Measurements from ENCODE around the gene ASCL5.
A peak's percentile ranks its signal among the peaks of the same experiment; 100 is the strongest.

Gene ASCL5

GRCh38 chr1:201116091-201116490, 10.9 kb downstream of the ASCL5 start:
- no peaks in the 10 kb centered on the region for H3K36me3 ChIP-seq (ENCODE audit: control insufficient read depth, insufficient read depth, low read length)
- H3K9me3 ChIP-seq (ENCODE audit: control insufficient read depth, low read length) = no peaks in the 10 kb centered on the region
- H3K4me1 ChIP-seq (ENCODE audit: control insufficient read depth, insufficient read depth, low read length, poor library complexity, severe bottlenecking) = peaks cover 3% of the 10 kb centered on the region
- H3K27ac ChIP-seq (ENCODE audit: low read depth, low read length, severe bottlenecking) = no peak overlapping the region
- H3K4me3 ChIP-seq (ENCODE audit: extremely low read depth, insufficient read depth, low read length, poor library complexity, severe bottlenecking) = no peak overlapping the region
- WGBS, 2 experiments (ENCODE audit: insufficient coverage in 2 of 2) = 92 to 100% methylated on average over 1 to 2 of the region's 2 CpGs

- no peak overlapping the region for H3K4me3 ChIP-seq (ENCODE audit: extremely low read depth, insufficient read depth, low read length, poor library complexity, severe bottlenecking)
- no peaks in the 10 kb centered on the region for H3K36me3 ChIP-seq (ENCODE audit: control insufficient read depth, insufficient read depth, low read length)
- peaks cover 3% of the 10 kb centered on the region for H3K4me1 ChIP-seq (ENCODE audit: control insufficient read depth, insufficient read depth, low read length, poor library complexity, severe bottlenecking)
- no peak overlapping the region for H3K27ac ChIP-seq (ENCODE audit: low read depth, low read length, severe bottlenecking)
- H3K9me3 ChIP-seq (ENCODE audit: control insufficient read depth, low read length) = no peaks in the 10 kb centered on the region
- 90 to 98% methylated on average over 20 to 24 of the region's 25 CpGs for WGBS, 2 experiments (ENCODE audit: insufficient coverage in 2 of 2)
These were observed 11.5 kb downstream of the ASCL5 start for GRCh38 chr1:201115390-201115937.

- H3K27ac ChIP-seq (ENCODE audit: low read depth, low read length, severe bottlenecking) = no peak overlapping the region
These were observed 12.5 kb downstream of the ASCL5 start for GRCh38 chr1:201114245-201115131.

GRCh38 chr1:201113451-201114244, 13.3 kb downstream of the ASCL5 start:
- Histone ChIP-seq H3K27ac (ENCODE audit: low read depth, low read length, severe bottlenecking) (no peak overlapping the region), H3K4me1 (ENCODE audit: control insufficient read depth, insufficient read depth, low read length, poor library complexity, severe bottlenecking) (peaks cover 3% of the 10 kb centered on the region), H3K36me3 (ENCODE audit: control insufficient read depth, insufficient read depth, low read length) (no peaks in the 10 kb centered on the region), H3K9me3 (ENCODE audit: control insufficient read depth, low read length) (no peaks in the 10 kb centered on the region), H3K4me3 (ENCODE audit: extremely low read depth, insufficient read depth, low read length, poor library complexity, severe bottlenecking) (peak overlapping the region; percentile 44)
- 40 to 47% methylated on average over 3 to 5 of the region's 17 CpGs for WGBS, 2 experiments (ENCODE audit: insufficient coverage in 2 of 2)

More at GRCh38 chr1:201114245-201115131, 12.5 kb downstream of the ASCL5 start:
- H3K9me3 ChIP-seq (ENCODE audit: control insufficient read depth, low read length) = no peaks in the 10 kb centered on the region
- peaks cover 3% of the 10 kb centered on the region for H3K4me1 ChIP-seq (ENCODE audit: control insufficient read depth, insufficient read depth, low read length, poor library complexity, severe bottlenecking)
- H3K4me3 ChIP-seq (ENCODE audit: extremely low read depth, insufficient read depth, low read length, poor library complexity, severe bottlenecking) = peak overlapping the region; percentile 44
- no peaks in the 10 kb centered on the region for H3K36me3 ChIP-seq (ENCODE audit: control insufficient read depth, insufficient read depth, low read length)
- WGBS, 2 experiments (ENCODE audit: insufficient coverage in 2 of 2) = 1 to 3% methylated on average over 49 to 80 of the region's 88 CpGs

GRCh38 chr1:201112926-201113325, 14.1 kb downstream of the ASCL5 start:
- no peaks in the 10 kb centered on the region for H3K36me3 ChIP-seq (ENCODE audit: control insufficient read depth, insufficient read depth, low read length)
- H3K27ac ChIP-seq (ENCODE audit: low read depth, low read length, severe bottlenecking) = no peak overlapping the region
- WGBS, 2 experiments (ENCODE audit: insufficient coverage in 2 of 2) = 60% methylated on average over 1 of the region's 3 CpGs; no CpG with 5 or more reads in 1 of the 2 experiments
- H3K4me1 ChIP-seq (ENCODE audit: control insufficient read depth, insufficient read depth, low read length, poor library complexity, severe bottlenecking) = peaks cover 3% of the 10 kb centered on the region
- no peak overlapping the region for H3K4me3 ChIP-seq (ENCODE audit: extremely low read depth, insufficient read depth, low read length, poor library complexity, severe bottlenecking)
- H3K9me3 ChIP-seq (ENCODE audit: control insufficient read depth, low read length) = no peaks in the 10 kb centered on the region

- Histone ChIP-seq H3K4me1 (ENCODE audit: control insufficient read depth, insufficient read depth, low read length, poor library complexity, severe bottlenecking) (peaks cover 3% of the 10 kb centered on the region), H3K36me3 (ENCODE audit: control insufficient read depth, insufficient read depth, low read length) (no peaks in the 10 kb centered on the region), H3K9me3 (ENCODE audit: control insufficient read depth, low read length) (no peaks in the 10 kb centered on the region), H3K4me3 (ENCODE audit: extremely low read depth, insufficient read depth, low read length, poor library complexity, severe bottlenecking) (no peak within 1 kb of the TSS), H3K27ac (ENCODE audit: low read depth, low read length, severe bottlenecking) (no peak within 1 kb of the TSS)
- WGBS, 2 experiments (ENCODE audit: insufficient coverage in 2 of 2) = 67 to 80% methylated on average over 1 to 3 of the region's 9 CpGs
These were observed 14.7 kb downstream of the ASCL5 start, which contains the start of gene CACNA1S for GRCh38 chr1:201112173-201112731. TSS of gene CACNA1S (minus strand) at chr1:201112426. CDS start at chr1:201112339, 87 bp downstream.

GRCh38 chr1:201111672-201112071, 15.3 kb downstream of the ASCL5 start:
- peaks cover 3% of the 10 kb centered on the region for H3K4me1 ChIP-seq (ENCODE audit: control insufficient read depth, insufficient read depth, low read length, poor library complexity, severe bottlenecking)
- WGBS, 2 experiments (ENCODE audit: insufficient coverage in 2 of 2) = 83% methylated on average over 2 of the region's 3 CpGs; no CpG with 5 or more reads in 1 of the 2 experiments
- H3K36me3 ChIP-seq (ENCODE audit: control insufficient read depth, insufficient read depth, low read length) = no peaks in the 10 kb centered on the region
- no peak overlapping the region for H3K4me3 ChIP-seq (ENCODE audit: extremely low read depth, insufficient read depth, low read length, poor library complexity, severe bottlenecking)
- no peaks in the 10 kb centered on the region for H3K9me3 ChIP-seq (ENCODE audit: control insufficient read depth, low read length)
- no peak overlapping the region for H3K27ac ChIP-seq (ENCODE audit: low read depth, low read length, severe bottlenecking)

GRCh38 chr1:201111156-201111555, 15.8 kb downstream of the ASCL5 start:
- H3K4me3 ChIP-seq (ENCODE audit: extremely low read depth, insufficient read depth, low read length, poor library complexity, severe bottlenecking) = no peak overlapping the region
- 83 to 100% methylated on average over 3 of the region's 7 CpGs for WGBS, 2 experiments (ENCODE audit: insufficient coverage in 2 of 2)
- no peaks in the 10 kb centered on the region for H3K36me3 ChIP-seq (ENCODE audit: control insufficient read depth, insufficient read depth, low read length)
- H3K9me3 ChIP-seq (ENCODE audit: control insufficient read depth, low read length) = no peaks in the 10 kb centered on the region
- H3K27ac ChIP-seq (ENCODE audit: low read depth, low read length, severe bottlenecking) = no peak overlapping the region
- peaks cover 3% of the 10 kb centered on the region for H3K4me1 ChIP-seq (ENCODE audit: control insufficient read depth, insufficient read depth, low read length, poor library complexity, severe bottlenecking)

GRCh38 chr1:201110616-201111015, 16.4 kb downstream of the ASCL5 start:
- H3K27ac ChIP-seq (ENCODE audit: low read depth, low read length, severe bottlenecking) = no peak overlapping the region
- H3K9me3 ChIP-seq (ENCODE audit: control insufficient read depth, low read length) = no peaks in the 10 kb centered on the region
- 40 to 58% methylated on average over 1 to 2 of the region's 5 CpGs for WGBS, 2 experiments (ENCODE audit: insufficient coverage in 2 of 2)
- no peak overlapping the region for H3K4me3 ChIP-seq (ENCODE audit: extremely low read depth, insufficient read depth, low read length, poor library complexity, severe bottlenecking)
- H3K36me3 ChIP-seq (ENCODE audit: control insufficient read depth, insufficient read depth, low read length) = no peaks in the 10 kb centered on the region
- peaks cover 3% of the 10 kb centered on the region for H3K4me1 ChIP-seq (ENCODE audit: control insufficient read depth, insufficient read depth, low read length, poor library complexity, severe bottlenecking)

- peaks cover 3% of the 10 kb centered on the region for H3K4me1 ChIP-seq (ENCODE audit: control insufficient read depth, insufficient read depth, low read length, poor library complexity, severe bottlenecking)
- no peaks in the 10 kb centered on the region for H3K36me3 ChIP-seq (ENCODE audit: control insufficient read depth, insufficient read depth, low read length)
- 90 to 93% methylated on average over 10 of the region's 10 CpGs for WGBS, 2 experiments (ENCODE audit: insufficient coverage in 2 of 2)
- H3K9me3 ChIP-seq (ENCODE audit: control insufficient read depth, low read length) = no peaks in the 10 kb centered on the region
- H3K27ac ChIP-seq (ENCODE audit: low read depth, low read length, severe bottlenecking) = no peak overlapping the region
- H3K4me3 ChIP-seq (ENCODE audit: extremely low read depth, insufficient read depth, low read length, poor library complexity, severe bottlenecking) = no peak overlapping the region
These were observed 16.8 kb downstream of the ASCL5 start for GRCh38 chr1:201110138-201110537.

Measured in mesodermal cell (in vitro differentiated cells).